Frontal cortex (tissue), 4 donors: ENCODE results near the gene CPVL. TPM values are rescaled to one million over a fixed set of nuclear protein-coding genes. Genes with fewer than 3 reads are reported as not detected.

Source experiments
- DNase-seq, 2 donors: peaks; one replicate each; pipeline ENCODE4 v3.0.0; 2012; ENCODE audit warnings: low spot score in 2 of 2
- FAIRE-seq: peaks from 2 replicates; lab custom pipeline; 2012; peaks lifted over from hg19 to GRCh38; lab: Jason Lieb, UNC
- total RNA-seq: library from RNA; depleted of rRNA; stranded (reverse); fragments of >200 nt; gene quantifications from one replicate; pipeline ENCODE4 v1.2.3, GENCODE V29; 2014
- donor health status: control.
- donor health status: control.
- donor health status: control.

CPVL gene
- total RNA-seq, 1 donor from 2014 or later, result 54.6 TPM

GRCh38 chr7:29158795-29159423, 12.6 kb upstream of the CPVL start:
- no peak for FAIRE-seq
- no peak for DNase-seq

GRCh38 chr7:29156907-29157452, 10.6 kb upstream of the CPVL start:
- DNase-seq, result no peak
- no peak for FAIRE-seq

- DNase-seq (no peak), FAIRE-seq (no peak)
These were observed 7.7 kb upstream of the CPVL start for GRCh38 chr7:29154076-29154475.

- DNase-seq (no peak), FAIRE-seq (no peak)
These were observed 4.5 kb upstream of the CPVL start for GRCh38 chr7:29150856-29151255.

- no peak for DNase-seq
- FAIRE-seq, result no peak
These were observed 2.7 kb upstream of the CPVL start for GRCh38 chr7:29149036-29149435.

GRCh38 chr7:29147821-29148220, 1.5 kb upstream of the CPVL start:
- FAIRE-seq (no peak), DNase-seq (no peak)

GRCh38 chr7:29146888-29147609, 712 bp upstream of the CPVL start:
- no peak for FAIRE-seq

GRCh38 chr7:29145553-29146056, 732 bp downstream of the CPVL start:
- no peak for DNase-seq
- FAIRE-seq, result no peak

More at GRCh38 chr7:29146888-29147609, 712 bp upstream of the CPVL start:
- DNase-seq, result no peak

GRCh38 chr7:29143751-29144150, 2.6 kb downstream of the CPVL start:
- FAIRE-seq, result no peak

GRCh38 chr7:29142021-29142727, 4.2 kb downstream of the CPVL start:
- FAIRE-seq, result no peak

More at GRCh38 chr7:29143751-29144150, 2.6 kb downstream of the CPVL start:
- DNase-seq, result no peak

GRCh38 chr7:29140873-29141468, 5.4 kb downstream of the CPVL start:
- DNase-seq, result no peak
- no peak for FAIRE-seq

More at GRCh38 chr7:29142021-29142727, 4.2 kb downstream of the CPVL start:
- no peak for DNase-seq

- FAIRE-seq (no peak), DNase-seq (no peak)
These were observed 6.5 kb downstream of the CPVL start for GRCh38 chr7:29139796-29140195.

- FAIRE-seq (no peak), DNase-seq (no peak)
These were observed 7.1 kb downstream of the CPVL start for GRCh38 chr7:29139191-29139590.

- no peak for FAIRE-seq
- DNase-seq, result no peak
These were observed 7.7 kb downstream of the CPVL start for GRCh38 chr7:29138588-29138987.

- FAIRE-seq (no peak), DNase-seq (no peak)
These were observed 10.5 kb downstream of the CPVL start for GRCh38 chr7:29135846-29136245.

- DNase-seq (no peak), FAIRE-seq (no peak)
These were observed 13.4 kb downstream of the CPVL start for GRCh38 chr7:29132980-29133379.

- FAIRE-seq (no peak), DNase-seq (no peak)
These were observed 14.7 kb downstream of the CPVL start for GRCh38 chr7:29131678-29132077.

GRCh38 chr7:29130096-29130495, 16.2 kb downstream of the CPVL start:
- DNase-seq (no peak), FAIRE-seq (no peak)

- no peak for FAIRE-seq
- DNase-seq, result no peak
These were observed 18.8 kb downstream of the CPVL start for GRCh38 chr7:29127527-29127926.

GRCh38 chr7:29126804-29127203, 19.5 kb downstream of the CPVL start:
- DNase-seq (no peak), FAIRE-seq (no peak)
